CD4-positive, alpha-beta memory T cell (primary cell): Measurements from ENCODE around the gene CACNA2D4. TPM values are rescaled to one million over a fixed set of nuclear protein-coding genes. Genes with fewer than 3 reads are reported as not detected.

Source experiments
- CTCF ChIA-PET: fragments of 350-600 bp; sonication (Branson Sonifier 250); formaldehyde crosslinking; loops from one replicate; lab custom pipeline; 2021; ENCODE audit warnings: inconsistent platforms; ENCODE audit not compliant: partially characterized antibody; lab: Charles Lee
- POLR2A ChIA-PET: fragments of 350-600 bp; sonication (Branson Sonifier 250); formaldehyde crosslinking; loops from one replicate; lab custom pipeline; 2021; ENCODE audit not compliant: partially characterized antibody; lab: Charles Lee
- DNase-seq, 5 donors: peaks; one replicate each; pipeline versions ENCODE4 v3.0.0 to v3.0.0-alpha.2; 2020 to 2022; ENCODE audit warnings: mixed read lengths in 1 of 5
- H3K27ac ChIP-seq: one replicate; pipeline ENCODE4 v1.7.0; 2013; ENCODE audit warnings: low read depth, low read length
- H3K27me3 ChIP-seq: 2 replicates; pipeline ENCODE4 v1.7.0; 2013; ENCODE audit warnings: mild to moderate bottlenecking, low read length, moderate library complexity; ENCODE audit not compliant: insufficient read depth
- H3K36me3 ChIP-seq: 2 replicates; pipeline ENCODE4 v1.7.0; 2013; ENCODE audit warnings: mild to moderate bottlenecking, low read length, moderate library complexity; ENCODE audit not compliant: insufficient read depth
- H3K4me1 ChIP-seq: 2 replicates; pipeline ENCODE4 v1.7.0; 2013; ENCODE audit warnings: mild to moderate bottlenecking, low read length, moderate library complexity; ENCODE audit not compliant: insufficient read depth
- H3K4me3 ChIP-seq, 2 donors: one replicate each; pipeline ENCODE4 v1.7.0; 2013; ENCODE audit warnings: low read length in 2 of 2, mild to moderate bottlenecking in 1 of 2
- H3K9me3 ChIP-seq, 2 donors: one replicate each; pipeline ENCODE4 v1.7.0; 2013; ENCODE audit warnings: low read length in 2 of 2, control low read depth in 1 of 2; ENCODE audit not compliant: control insufficient read depth in 1 of 2
- H3K27ac Mint-ChIP-seq, 7 donors: one replicate each; pipeline ENCODE4 v1.8.0; 2020 to 2021; ENCODE audit warnings: mixed read lengths in 7 of 7, mild to moderate bottlenecking in 6 of 7, inconsistent platforms in 3 of 7, moderate library complexity in 3 of 7
- H3K27me3 Mint-ChIP-seq, 2 donors: one replicate each; pipeline ENCODE4 v1.8.0; 2020 to 2021; ENCODE audit warnings: mixed read lengths in 2 of 2
- H3K36me3 Mint-ChIP-seq, 2 donors: one replicate each; pipeline ENCODE4 v1.8.0; 2020 to 2021; ENCODE audit warnings: mixed read lengths in 2 of 2, inconsistent platforms in 1 of 2, mild to moderate bottlenecking in 1 of 2
- H3K4me1 Mint-ChIP-seq, 4 donors: one replicate each; pipeline ENCODE4 v1.8.0; 2020 to 2021; ENCODE audit warnings: mixed read lengths in 4 of 4, mild to moderate bottlenecking in 1 of 4
- H3K4me3 Mint-ChIP-seq, 8 donors: one replicate each; pipeline ENCODE4 v1.8.0; 2020 to 2021; ENCODE audit warnings: mixed read lengths in 8 of 8, mild to moderate bottlenecking in 7 of 8, moderate library complexity in 6 of 8, inconsistent platforms in 3 of 8
- H3K9me3 Mint-ChIP-seq, 8 donors: one replicate each; pipeline ENCODE4 v1.8.0; 2020 to 2021; ENCODE audit warnings: mixed read lengths in 8 of 8, mild to moderate bottlenecking in 5 of 8, inconsistent platforms in 3 of 8, moderate library complexity in 1 of 8
- intact Hi-C: fragments of 100-400 bp; cut with micrococcal nuclease; formaldehyde crosslinking; loops from one replicate; pipeline ENCODE4 v1.15.1; 2023
- polyA plus RNA-seq, 2 donors: library from polyadenylated mRNA; unstranded; fragments of 300-500 nt; fragmentation: Illumina TruSeq; gene quantifications; one replicate each; pipeline ENCODE4 v1.2.3, GENCODE V29; 2021
- total RNA-seq, 2 experiments: library from RNA; stranded (reverse); gene quantifications; one replicate each; pipeline ENCODE4 v1.2.3, GENCODE V29; 2021

Gene CACNA2D4
- total and polyA plus RNA-seq, 4 experiments from 2014 or later: 12.4 to 19.2 (median 14.6) TPM

DNA sequence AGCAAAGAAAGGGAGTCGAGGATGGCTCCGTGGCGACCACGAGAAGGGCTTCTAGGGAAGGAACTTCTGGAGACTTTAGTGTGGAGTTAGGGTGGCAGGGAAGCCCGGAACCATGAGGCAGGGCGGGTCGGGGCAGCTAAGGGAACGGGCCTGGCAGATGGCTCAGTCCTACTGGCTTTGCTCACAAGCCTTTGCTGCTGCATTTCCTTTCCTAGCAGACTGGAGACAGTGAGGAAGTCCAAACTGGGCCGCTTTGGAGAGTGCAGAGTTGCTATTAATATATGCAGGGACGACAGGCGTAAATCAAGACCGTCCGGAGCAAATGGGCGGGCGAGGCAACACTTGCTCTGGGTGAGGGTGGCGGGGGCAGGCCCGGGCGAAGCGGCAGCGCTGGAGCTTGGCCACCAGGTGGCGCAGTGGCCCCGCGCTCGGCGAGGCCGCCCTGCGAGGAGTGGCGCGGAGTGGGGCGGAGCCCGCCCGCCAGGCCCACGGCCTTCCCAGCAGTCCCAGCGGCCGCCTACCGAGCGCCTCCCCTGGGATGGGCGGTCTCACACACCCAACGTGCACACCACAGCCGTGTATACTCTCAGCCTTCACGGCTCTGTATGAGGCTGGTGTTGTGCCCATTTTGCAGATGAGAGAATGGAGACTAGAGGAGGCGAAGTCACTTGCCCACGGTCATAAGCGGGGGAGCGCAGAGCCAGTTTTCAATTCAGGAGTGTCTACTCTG, 122.5 kb downstream of the CACNA2D4 start:
- Mint-ChIP-seq H3K4me1 (peaks cover 15 to 32% (median 22%) of the 10 kb centered on the region in 4 donors), H3K27ac (peak overlapping the region; percentile 89 to 98 (median 92)), H3K9me3 (peaks cover 0 to 1% (median 0%) of the 10 kb centered on the region in 8 donors), H3K36me3 (peaks cover 0 to 2% of the 10 kb centered on the region in 2 donors), H3K4me3 (peak overlapping the region; percentile 91 to 96 (median 92)), H3K27me3 (no peaks in the 10 kb centered on the region)
- DNase-seq: peak; percentile 93 to 95 (median 94)
- Histone ChIP-seq H3K36me3 (no peaks in the 10 kb centered on the region), H3K9me3 (no peaks in the 10 kb centered on the region), H3K27ac (peak overlapping the region; percentile 82), H3K4me1 (peaks cover 15% of the 10 kb centered on the region), H3K4me3 (peak overlapping the region; percentile 38 to 96), H3K27me3 (no peaks in the 10 kb centered on the region)
- intact Hi-C loops: loop anchor here (1.0 to 10.0 kb wide), 7 partner anchors 8 to 989 kb away; partner anchors contain the start of gene DCP1B
- ChIA-PET POLR2A (interaction anchor here (0.7 to 2.9 kb wide), 10 partner anchors 9 to 208 kb away, joined by 3 to 59 read pairs (median 4); partner anchors contain the start of genes ADIPOR2 and DCP1B), CTCF (interaction anchor here (1.0 to 16.4 kb wide), 6 partner anchors 142 to 239 kb away, joined by 3 to 612 read pairs (median 6); no protein-coding TSS in a partner anchor)

GRCh38 chr12:1795221-1795784, 123.1 kb downstream of the CACNA2D4 start:
- peak overlapping the region in 3 of 7 donors; percentile 23 to 91 (median 83) for H3K27ac Mint-ChIP-seq
- ChIA-PET CTCF (interaction anchor here (1.0 to 16.4 kb wide), 6 partner anchors 141 to 239 kb away, joined by 3 to 612 read pairs (median 6); no protein-coding TSS in a partner anchor), POLR2A (interaction anchor here (0.6 to 2.9 kb wide), 10 partner anchors 27 to 209 kb away, joined by 3 to 59 read pairs (median 4); partner anchors contain the start of genes ADIPOR2 and DCP1B)
- Histone ChIP-seq H3K36me3 (no peaks in the 10 kb centered on the region), H3K4me3 (no peak overlapping the region), H3K4me1 (peaks cover 18% of the 10 kb centered on the region), H3K27ac (no peak overlapping the region), H3K27me3 (no peaks in the 10 kb centered on the region), H3K9me3 (no peaks in the 10 kb centered on the region)
- peaks cover 0 to 1% (median 0%) of the 10 kb centered on the region in 8 donors for H3K9me3 Mint-ChIP-seq
- H3K36me3 Mint-ChIP-seq: peaks cover 0 to 2% of the 10 kb centered on the region in 2 donors
- intact Hi-C loops: loop anchor here (10.0 kb wide), 1 partner anchor 989 kb away; no protein-coding TSS in a partner anchor
- H3K4me1 Mint-ChIP-seq: peaks cover 18 to 39% (median 28%) of the 10 kb centered on the region in 4 donors
- no peaks in the 10 kb centered on the region for H3K27me3 Mint-ChIP-seq
- no peak for DNase-seq
- peak overlapping the region in 7 of 8 donors; percentile 57 to 96 (median 79) for H3K4me3 Mint-ChIP-seq

DNA sequence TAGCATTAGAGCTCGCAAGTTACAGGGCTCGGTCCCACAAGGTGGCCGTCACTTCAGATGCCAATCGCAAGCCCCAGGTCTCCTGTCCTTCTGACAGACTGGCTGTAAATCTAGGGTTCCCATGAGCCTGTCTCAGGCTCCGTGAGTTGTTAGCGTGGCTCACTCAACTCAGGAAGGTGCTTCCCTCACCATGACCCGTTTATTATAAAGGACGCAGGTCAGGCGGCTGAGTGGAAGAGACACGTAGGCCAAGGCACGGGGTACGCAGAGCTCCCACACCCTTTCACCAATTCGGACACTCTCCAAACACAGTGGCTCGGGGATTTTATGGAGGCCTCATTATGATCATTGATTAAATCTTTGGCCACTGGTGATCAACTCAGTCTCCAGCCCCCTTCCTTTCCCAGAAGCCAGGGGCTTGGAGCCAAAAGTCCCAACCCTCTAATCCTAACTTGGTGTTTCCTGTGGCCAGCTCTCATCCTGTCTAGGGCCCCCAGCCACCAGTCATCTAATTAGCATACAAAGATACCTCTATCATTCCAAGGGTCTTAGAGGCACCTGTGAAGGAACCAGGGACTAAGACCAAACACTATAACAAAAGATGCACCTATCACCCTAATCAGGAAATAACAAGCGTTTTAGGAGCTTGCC, 123.9 kb downstream of the CACNA2D4 start:
- peaks cover 18 to 42% (median 31%) of the 10 kb centered on the region in 4 donors for H3K4me1 Mint-ChIP-seq
- no peak for DNase-seq
- POLR2A ChIA-PET: interaction anchor here (0.5 to 2.9 kb wide), 3 partner anchors 142 to 193 kb away, joined by 3 to 59 read pairs (median 3); no protein-coding TSS in a partner anchor

GRCh38 chr12:1793426-1794210, 124.8 kb downstream of the CACNA2D4 start:
- intact Hi-C loops: loop anchor here (5.0 to 10.0 kb wide), 2 partner anchors 676 to 991 kb away; no protein-coding TSS in a partner anchor
- H3K36me3 Mint-ChIP-seq: peaks cover 0 to 2% of the 10 kb centered on the region in 2 donors
- Histone ChIP-seq H3K4me1 (peaks cover 18% of the 10 kb centered on the region), H3K27me3 (no peaks in the 10 kb centered on the region), H3K27ac (no peak overlapping the region), H3K9me3 (no peaks in the 10 kb centered on the region), H3K4me3 (no peak overlapping the region), H3K36me3 (no peaks in the 10 kb centered on the region)
- ChIA-PET CTCF (interaction anchor here (1.2 to 16.4 kb wide), 3 partner anchors 7 to 147 kb away, joined by 3 to 612 read pairs (median 235); no protein-coding TSS in a partner anchor), POLR2A (interaction anchor here (2.9 to 3.6 kb wide), 2 partner anchors 139 to 146 kb away, joined by 20 to 57 read pairs; no protein-coding TSS in a partner anchor)
- H3K27ac Mint-ChIP-seq: no peak overlapping the region
- H3K27me3 Mint-ChIP-seq: no peaks in the 10 kb centered on the region
- no peak overlapping the region for H3K4me3 Mint-ChIP-seq
- peaks cover 0 to 1% (median 0%) of the 10 kb centered on the region in 8 donors for H3K9me3 Mint-ChIP-seq
- H3K4me1 Mint-ChIP-seq: peaks cover 18 to 39% (median 30%) of the 10 kb centered on the region in 4 donors
- no peak for DNase-seq

More for the DNA sequence above, 123.9 kb downstream of the CACNA2D4 start:
- H3K27ac ChIP-seq: no peak overlapping the region
- Mint-ChIP-seq H3K27ac (peak overlapping the region in 1 of 7 donors; percentile 69), H3K4me3 (no peak overlapping the region), H3K27me3 (no peaks in the 10 kb centered on the region), H3K36me3 (peaks cover 0 to 2% of the 10 kb centered on the region in 2 donors), H3K9me3 (peaks cover 0 to 1% (median 0%) of the 10 kb centered on the region in 8 donors)
- H3K27me3 ChIP-seq: no peaks in the 10 kb centered on the region
- no peaks in the 10 kb centered on the region for H3K36me3 ChIP-seq
- peaks cover 18% of the 10 kb centered on the region for H3K4me1 ChIP-seq
- H3K9me3 ChIP-seq: no peaks in the 10 kb centered on the region
- no peak overlapping the region for H3K4me3 ChIP-seq
- intact Hi-C loops: loop anchor here (5.0 to 10.0 kb wide), 2 partner anchors 677 to 990 kb away; no protein-coding TSS in a partner anchor
- CTCF ChIA-PET: interaction anchor here (1.3 to 16.4 kb wide), 5 partner anchors 141 to 240 kb away, joined by 4 to 612 read pairs (median 7); no protein-coding TSS in a partner anchor

DNA sequence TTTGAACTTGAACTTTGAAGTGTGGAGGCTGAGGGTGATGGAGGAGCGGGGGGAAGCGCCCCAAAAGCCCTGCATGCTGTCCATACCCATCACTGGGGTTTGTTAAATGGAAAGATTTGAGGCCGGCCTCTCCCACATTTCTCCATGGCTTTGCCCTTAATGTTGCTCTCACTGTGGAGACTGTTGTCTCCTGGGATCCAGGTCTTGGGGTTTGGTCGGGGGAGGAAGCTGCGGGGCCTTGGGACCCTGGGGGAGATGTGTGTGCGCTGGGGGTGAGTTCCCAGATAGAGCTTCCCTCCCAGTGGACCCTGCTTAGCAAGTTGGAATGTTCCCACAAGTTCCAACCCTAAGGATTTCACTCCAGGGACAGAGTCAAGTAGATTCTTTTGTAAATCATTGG, 126.0 kb downstream of the CACNA2D4 start:
- H3K4me1 Mint-ChIP-seq: peaks cover 18 to 37% (median 30%) of the 10 kb centered on the region in 4 donors
- Histone ChIP-seq H3K36me3 (no peaks in the 10 kb centered on the region), H3K4me3 (no peak overlapping the region), H3K27ac (no peak overlapping the region), H3K4me1 (peaks cover 18% of the 10 kb centered on the region), H3K27me3 (no peaks in the 10 kb centered on the region), H3K9me3 (no peaks in the 10 kb centered on the region)
- CTCF ChIA-PET: interaction anchor here (0.8 to 16.4 kb wide), 8 partner anchors 9 to 158 kb away, joined by 3 to 612 read pairs (median 10); partner anchors contain the start of gene ADIPOR2
- no peak for DNase-seq
- peak overlapping the region in 3 of 7 donors; percentile 41 to 91 (median 48) for H3K27ac Mint-ChIP-seq
- H3K27me3 Mint-ChIP-seq: no peaks in the 10 kb centered on the region
- intact Hi-C loops: loop anchor here (5.0 to 10.0 kb wide), 2 partner anchors 675 to 992 kb away; no protein-coding TSS in a partner anchor
- POLR2A ChIA-PET: interaction anchor here (2.8 to 3.6 kb wide), 4 partner anchors 102 to 147 kb away, joined by 12 to 57 read pairs (median 24); partner anchors contain the start of gene ADIPOR2
- peaks cover 0 to 7% of the 10 kb centered on the region in 2 donors for H3K36me3 Mint-ChIP-seq
- H3K9me3 Mint-ChIP-seq: peaks cover 0 to 1% (median 0%) of the 10 kb centered on the region in 8 donors
- H3K4me3 Mint-ChIP-seq: no peak overlapping the region
